DND-41 (cell line): Measurements from ENCODE around the gene PTPRG.

Experiments
- EZH2 ChIP-seq: IDR thresholded peaks from 3 replicates; pipeline ENCODE4 v1.6.1; 2012; ENCODE audit warnings: borderline replicate concordance, low read depth, mild to moderate bottlenecking, moderate library complexity, low read length, inconsistent platforms; ENCODE audit not compliant: severe bottlenecking
- TF ChIP-seq, protein P1 (sequence below): IDR thresholded peaks from 2 replicates; pipeline ENCODE4 v1.5.1; 2012; ENCODE audit warnings: borderline replicate concordance, low read length, moderate library complexity, mild to moderate bottlenecking; ENCODE audit not compliant: poor library complexity, severe bottlenecking; ENCODE audit errors: extremely low read depth

DNA sequence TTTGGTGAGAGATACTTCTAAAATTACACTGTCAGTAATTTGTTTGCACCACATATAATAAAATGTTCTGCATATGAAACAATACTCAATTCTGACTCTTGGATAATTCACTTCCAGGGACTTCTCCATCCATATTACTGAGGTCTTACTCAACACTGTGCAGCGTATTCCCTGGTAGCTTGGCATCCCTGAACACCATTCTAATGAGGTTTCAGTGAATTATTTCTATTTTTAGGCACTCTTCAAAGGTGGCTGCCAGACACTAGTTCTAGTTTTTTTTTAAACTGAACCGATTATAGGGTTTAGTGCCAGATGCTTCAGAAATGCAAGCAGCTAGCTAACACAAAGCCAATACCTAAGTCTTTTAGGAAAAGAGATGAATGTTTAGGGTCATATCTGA, 528.7 kb downstream of the PTPRG start:
- TF ChIP-seq, protein P1, sequence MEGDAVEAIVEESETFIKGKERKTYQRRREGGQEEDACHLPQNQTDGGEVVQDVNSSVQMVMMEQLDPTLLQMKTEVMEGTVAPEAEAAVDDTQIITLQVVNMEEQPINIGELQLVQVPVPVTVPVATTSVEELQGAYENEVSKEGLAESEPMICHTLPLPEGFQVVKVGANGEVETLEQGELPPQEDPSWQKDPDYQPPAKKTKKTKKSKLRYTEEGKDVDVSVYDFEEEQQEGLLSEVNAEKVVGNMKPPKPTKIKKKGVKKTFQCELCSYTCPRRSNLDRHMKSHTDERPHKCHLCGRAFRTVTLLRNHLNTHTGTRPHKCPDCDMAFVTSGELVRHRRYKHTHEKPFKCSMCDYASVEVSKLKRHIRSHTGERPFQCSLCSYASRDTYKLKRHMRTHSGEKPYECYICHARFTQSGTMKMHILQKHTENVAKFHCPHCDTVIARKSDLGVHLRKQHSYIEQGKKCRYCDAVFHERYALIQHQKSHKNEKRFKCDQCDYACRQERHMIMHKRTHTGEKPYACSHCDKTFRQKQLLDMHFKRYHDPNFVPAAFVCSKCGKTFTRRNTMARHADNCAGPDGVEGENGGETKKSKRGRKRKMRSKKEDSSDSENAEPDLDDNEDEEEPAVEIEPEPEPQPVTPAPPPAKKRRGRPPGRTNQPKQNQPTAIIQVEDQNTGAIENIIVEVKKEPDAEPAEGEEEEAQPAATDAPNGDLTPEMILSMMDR = no peak
- no peak for TF ChIP-seq EZH2
